Measurements from ENCODE around the gene LYRM9.
"Not testable (repeated sequence)": the region's sequence is repeated elsewhere in the genome, so short reads cannot be mapped to it uniquely, and the experiment has no call there.

LYRM9 gene

DNA sequence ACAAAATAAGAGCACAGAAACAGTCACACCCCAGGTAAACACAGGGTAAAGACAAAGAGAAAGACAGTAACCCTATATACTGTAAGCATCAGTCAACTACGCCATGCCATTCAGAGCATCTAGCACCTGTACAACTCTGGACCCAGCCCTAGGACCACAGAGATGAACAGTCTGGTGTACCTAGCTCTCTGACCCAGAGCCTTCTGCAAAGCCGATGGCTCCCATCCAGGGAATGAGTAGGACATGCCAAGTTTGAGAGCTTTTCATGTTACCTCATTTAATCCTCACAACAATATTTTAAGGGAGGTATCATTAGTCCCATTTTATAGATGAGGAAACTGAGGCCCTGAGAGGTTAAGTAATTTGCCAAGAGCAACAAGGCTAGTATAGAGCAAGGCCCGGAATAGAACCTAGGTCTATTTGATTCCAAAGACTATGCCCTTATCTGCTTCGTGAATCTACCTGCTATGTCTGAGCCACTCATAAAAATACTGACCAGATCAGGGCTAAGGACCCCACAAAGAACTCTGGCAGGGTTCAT lies 3.4 kb downstream of the LYRM9 start:
- H3K9me3 ChIP-seq, result no peaks in the 10 kb centered on the region
- H3K27me3 ChIP-seq, result no peaks in the 10 kb centered on the region
- H3K36me3 ChIP-seq, result no peaks in the 10 kb centered on the region
- no peak overlapping the region for H3K27ac ChIP-seq
- H3K4me1 ChIP-seq (ENCODE audit: control insufficient read depth in 1 of 2, insufficient read depth in 1 of 2, low read depth in 1 of 2, low read length in 1 of 2), result peaks cover 21% of the 10 kb centered on the region in 2 experiments
- TF ChIP-seq, protein P1, sequence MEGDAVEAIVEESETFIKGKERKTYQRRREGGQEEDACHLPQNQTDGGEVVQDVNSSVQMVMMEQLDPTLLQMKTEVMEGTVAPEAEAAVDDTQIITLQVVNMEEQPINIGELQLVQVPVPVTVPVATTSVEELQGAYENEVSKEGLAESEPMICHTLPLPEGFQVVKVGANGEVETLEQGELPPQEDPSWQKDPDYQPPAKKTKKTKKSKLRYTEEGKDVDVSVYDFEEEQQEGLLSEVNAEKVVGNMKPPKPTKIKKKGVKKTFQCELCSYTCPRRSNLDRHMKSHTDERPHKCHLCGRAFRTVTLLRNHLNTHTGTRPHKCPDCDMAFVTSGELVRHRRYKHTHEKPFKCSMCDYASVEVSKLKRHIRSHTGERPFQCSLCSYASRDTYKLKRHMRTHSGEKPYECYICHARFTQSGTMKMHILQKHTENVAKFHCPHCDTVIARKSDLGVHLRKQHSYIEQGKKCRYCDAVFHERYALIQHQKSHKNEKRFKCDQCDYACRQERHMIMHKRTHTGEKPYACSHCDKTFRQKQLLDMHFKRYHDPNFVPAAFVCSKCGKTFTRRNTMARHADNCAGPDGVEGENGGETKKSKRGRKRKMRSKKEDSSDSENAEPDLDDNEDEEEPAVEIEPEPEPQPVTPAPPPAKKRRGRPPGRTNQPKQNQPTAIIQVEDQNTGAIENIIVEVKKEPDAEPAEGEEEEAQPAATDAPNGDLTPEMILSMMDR (IDR thresholded peaks at IDR 0.05), result no peak
- no peak overlapping the region for H3K4me3 ChIP-seq (ENCODE audit: low read depth in 1 of 2, low read length in 1 of 2)

DNA sequence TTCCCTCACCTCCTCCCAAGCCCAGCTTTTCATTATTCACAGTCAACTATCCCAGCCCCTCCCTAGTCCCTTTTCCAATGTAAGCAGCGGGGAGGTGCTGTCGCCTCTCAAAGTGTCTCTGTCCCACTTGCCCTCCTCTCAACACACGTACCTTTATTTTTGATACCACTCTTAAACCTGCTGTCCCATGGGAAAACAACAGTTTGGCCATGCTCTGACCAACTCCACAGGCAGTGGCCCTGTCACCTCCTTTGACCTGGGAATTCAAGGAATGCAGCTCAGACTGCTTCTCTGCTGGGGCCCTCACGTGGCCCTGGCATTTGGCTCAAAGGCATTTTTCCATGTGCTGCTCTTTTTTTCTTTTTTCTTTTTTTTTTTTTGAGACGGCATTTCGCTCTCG lies 4.2 kb downstream of the LYRM9 start:
- TF ChIP-seq, protein P1 (IDR thresholded peaks at IDR 0.05), result no peak

DNA sequence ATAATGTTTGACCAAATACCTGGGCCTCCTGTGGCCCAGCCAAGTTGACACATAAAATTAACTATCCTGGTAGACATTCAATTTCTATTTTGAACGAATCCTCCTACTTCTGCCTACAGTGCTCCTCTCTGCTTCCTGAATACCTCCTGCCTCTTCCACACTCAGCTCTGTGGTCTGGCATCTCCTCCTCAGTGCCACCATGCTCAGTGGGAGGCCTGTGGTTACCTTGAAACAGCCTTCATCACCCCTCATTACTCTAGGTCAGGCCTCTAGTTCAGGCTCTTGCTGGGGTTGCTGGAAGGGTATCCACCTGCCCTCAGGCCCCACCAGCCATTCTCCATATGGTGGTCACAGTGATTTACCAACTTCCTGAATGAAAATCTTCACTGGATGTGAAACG lies 5.1 kb downstream of the LYRM9 start:
- no peak overlapping the region for H3K4me3 ChIP-seq (ENCODE audit: low read depth in 1 of 2, low read length in 1 of 2)
- no peaks in the 10 kb centered on the region for H3K36me3 ChIP-seq
- H3K27ac ChIP-seq, result no peak overlapping the region
- TF ChIP-seq, protein P1 (IDR thresholded peaks at IDR 0.05), result no peak
- peaks cover 6 to 8% of the 10 kb centered on the region in 2 experiments for H3K4me1 ChIP-seq (ENCODE audit: control insufficient read depth in 1 of 2, insufficient read depth in 1 of 2, low read depth in 1 of 2, low read length in 1 of 2)
- no peaks in the 10 kb centered on the region for H3K9me3 ChIP-seq
- no peaks in the 10 kb centered on the region for H3K27me3 ChIP-seq

More for the DNA sequence above, 4.2 kb downstream of the LYRM9 start:
- Histone ChIP-seq H3K27me3 (no peaks in the 10 kb centered on the region), H3K27ac (no peak overlapping the region), H3K4me3 (ENCODE audit: low read depth in 1 of 2, low read length in 1 of 2) (no peak overlapping the region), H3K9me3 (no peaks in the 10 kb centered on the region), H3K4me1 (ENCODE audit: control insufficient read depth in 1 of 2, insufficient read depth in 1 of 2, low read depth in 1 of 2, low read length in 1 of 2) (peaks cover 13 to 15% of the 10 kb centered on the region in 2 experiments), H3K36me3 (no peaks in the 10 kb centered on the region)

DNA sequence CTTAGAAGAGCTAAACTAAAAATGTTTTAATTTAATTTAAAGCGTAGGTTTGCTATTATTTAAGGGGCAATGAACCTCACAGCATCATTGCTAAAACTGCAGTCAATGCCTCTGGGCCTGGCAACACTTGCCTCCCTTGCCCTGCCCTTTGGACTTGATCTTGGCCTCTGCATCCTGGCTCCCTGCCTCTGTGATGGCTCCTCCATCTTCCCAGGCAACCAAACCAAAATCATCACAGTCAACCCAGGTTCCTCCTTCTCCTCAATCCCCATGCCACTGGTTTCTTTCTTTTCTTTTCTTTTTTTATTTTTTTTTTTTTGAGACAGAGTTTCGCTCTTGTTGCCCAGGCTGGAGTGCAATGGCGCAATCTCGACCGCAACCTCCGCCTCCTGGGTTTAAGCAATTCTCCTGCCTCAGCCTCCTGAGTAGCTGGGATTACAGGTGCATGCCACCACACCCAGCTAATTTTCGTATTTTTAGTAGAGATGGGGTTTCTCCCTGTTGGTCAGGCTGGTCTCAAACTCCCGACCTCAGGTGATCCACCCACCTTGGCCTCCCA lies 6.7 kb downstream of the LYRM9 start:
- H3K36me3 ChIP-seq; H3K27me3 ChIP-seq; H3K27ac ChIP-seq; H3K4me1 ChIP-seq (ENCODE audit: control insufficient read depth in 1 of 2, insufficient read depth in 1 of 2, low read depth in 1 of 2, low read length in 1 of 2); H3K9me3 ChIP-seq; H3K4me3 ChIP-seq (ENCODE audit: low read depth in 1 of 2, low read length in 1 of 2): not testable (repeated sequence)

DNA sequence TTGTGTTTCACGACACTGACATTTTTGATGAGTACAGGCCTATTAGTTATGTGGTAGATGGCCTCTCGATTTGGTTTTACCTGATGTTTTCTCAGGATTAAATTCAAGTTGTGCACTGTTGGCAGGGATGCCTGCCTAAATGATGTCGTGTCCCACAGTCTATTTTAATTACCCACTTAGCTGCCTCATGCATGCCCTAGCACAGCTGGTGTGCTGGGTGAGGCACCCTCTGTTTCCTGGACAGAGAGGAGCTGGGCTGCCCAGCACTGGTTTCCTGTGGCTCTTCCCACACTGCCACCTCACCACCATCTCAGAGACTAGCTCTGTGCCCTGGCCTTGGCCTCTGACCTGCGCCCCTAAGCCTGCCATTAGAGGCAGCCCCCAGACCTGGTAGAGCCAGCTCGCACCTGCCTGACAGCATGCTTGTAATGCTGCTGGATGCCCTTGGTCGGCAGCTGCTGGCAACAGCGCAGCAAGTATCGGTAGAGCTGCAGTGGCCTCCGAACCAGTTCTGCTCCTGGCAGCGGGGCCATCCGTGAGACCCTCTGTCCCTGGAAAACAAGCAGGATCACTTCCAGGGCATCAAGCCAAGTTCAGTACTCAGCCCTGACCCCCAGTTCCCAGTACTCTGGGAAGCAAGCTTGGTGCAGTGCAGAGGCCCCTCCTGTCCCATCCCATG lies 10.9 kb downstream of the LYRM9 start:
- TF ChIP-seq, protein P1 (IDR thresholded peaks at IDR 0.05), result no peak
- Histone ChIP-seq H3K9me3 (no peaks in the 10 kb centered on the region), H3K4me3 (ENCODE audit: low read depth in 1 of 2, low read length in 1 of 2) (no peak overlapping the region), H3K36me3 (no peaks in the 10 kb centered on the region), H3K4me1 (ENCODE audit: control insufficient read depth in 1 of 2, insufficient read depth in 1 of 2, low read depth in 1 of 2, low read length in 1 of 2) (no peaks in the 10 kb centered on the region), H3K27ac (no peak overlapping the region), H3K27me3 (no peaks in the 10 kb centered on the region)

DNA sequence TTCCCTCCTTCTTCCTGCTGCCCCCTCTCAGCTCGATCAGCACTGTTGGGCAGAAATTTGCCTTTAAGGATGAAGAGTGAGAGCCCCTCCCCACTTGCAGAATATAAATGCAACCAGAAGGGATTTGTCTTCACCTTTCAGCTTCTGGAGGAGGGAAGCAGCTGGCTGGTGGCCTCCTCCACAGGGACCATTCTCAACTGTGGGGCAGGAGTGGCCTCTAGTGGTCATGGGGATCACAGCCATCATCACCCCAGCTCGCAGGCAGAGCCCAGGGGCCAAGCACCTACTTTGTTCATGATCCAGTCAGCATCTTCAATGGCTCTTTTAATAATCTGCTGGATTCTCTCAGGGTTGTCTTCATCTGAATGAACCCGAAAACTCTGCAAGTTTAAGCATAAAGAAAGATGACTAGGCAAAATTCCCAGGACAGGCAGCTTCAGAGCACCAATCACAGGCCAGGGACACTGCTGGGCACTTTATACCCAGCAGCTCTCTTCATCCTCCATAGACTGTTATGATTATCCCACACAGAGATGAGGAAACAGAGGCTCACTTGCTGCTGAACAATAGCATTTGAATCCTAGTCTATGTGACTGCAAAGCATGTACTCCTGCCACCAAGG lies 13.1 kb downstream of the LYRM9 start:
- TF ChIP-seq, protein P1 (IDR thresholded peaks at IDR 0.05), result no peak
- no peaks in the 10 kb centered on the region for H3K4me1 ChIP-seq (ENCODE audit: control insufficient read depth in 1 of 2, insufficient read depth in 1 of 2, low read depth in 1 of 2, low read length in 1 of 2)
- H3K27me3 ChIP-seq, result no peaks in the 10 kb centered on the region
- no peaks in the 10 kb centered on the region for H3K9me3 ChIP-seq
- H3K4me3 ChIP-seq (ENCODE audit: low read depth in 1 of 2, low read length in 1 of 2), result no peak overlapping the region
- no peak overlapping the region for H3K27ac ChIP-seq
- no peaks in the 10 kb centered on the region for H3K36me3 ChIP-seq
